Cardiac fibroblast (primary cell): ENCODE data around the gene ASB2.

Source experiments
- DNase-seq, 2 donors: peaks; one replicate each; pipeline versions ENCODE4 v3.0.0 to v3.0.0-alpha.2; 2010; ENCODE audit warnings: low read depth in 2 of 2
- H3K4me3 ChIP-seq, 2 donors: replicated peaks in 1 of 2; 1 replicate in 1 of 2; 2 replicates in 1 of 2; pipeline ENCODE4 v1.5.1; 2011; ENCODE audit warnings: low read depth in 2 of 2, low read length in 2 of 2, mild to moderate bottlenecking in 2 of 2, moderate library complexity in 1 of 2
- CTCF ChIP-seq: IDR thresholded peaks from one replicate; pipeline ENCODE4 v1.5.1; 2011; ENCODE audit warnings: low read depth, mild to moderate bottlenecking, low read length, inconsistent platforms

ASB2 gene

GRCh38 chr14:93927800-93928145 is 48.6 kb downstream of the ASB2 start:
- H3K4me3 ChIP-seq = no peak overlapping the region
- no peak for DNase-seq
- no peak for TF ChIP-seq CTCF

GRCh38 chr14:93926873-93927799 is 49.2 kb downstream of the ASB2 start, which contains the start of gene FAM181A:
FAM181A (plus strand) TSS chr14:93927344; CDS start chr14:93928286, 942 bp downstream.
- DNase-seq = no peak
- no peak for TF ChIP-seq CTCF
- no peak within 1 kb of the TSS for H3K4me3 ChIP-seq

- H3K4me3 ChIP-seq = no peak overlapping the region
- no peak for DNase-seq
- TF ChIP-seq CTCF = no peak
Observed at GRCh38 chr14:93926245-93926872, 50.0 kb downstream of the ASB2 start.

- no peak overlapping the region for H3K4me3 ChIP-seq
- no peak for DNase-seq
- TF ChIP-seq CTCF = no peak
Observed at GRCh38 chr14:93925374-93925895, 50.9 kb downstream of the ASB2 start.

- TF ChIP-seq CTCF = no peak
- no peak overlapping the region for H3K4me3 ChIP-seq
- no peak for DNase-seq
Observed at GRCh38 chr14:93924592-93925355, 51.6 kb downstream of the ASB2 start.

- DNase-seq = no peak
- H3K4me3 ChIP-seq = no peak overlapping the region
- TF ChIP-seq CTCF = no peak
Observed at GRCh38 chr14:93923626-93924025, 52.7 kb downstream of the ASB2 start.
